H1 (cell line): ENCODE data around the gene PLPP7. TPM values are rescaled to one million over a fixed set of nuclear protein-coding genes. Genes with fewer than 3 reads are reported as not detected.

Experiments used
- polyA plus RNA-seq, 7 experiments: library from polyadenylated mRNA; depleted of rRNA in 3 of 7; stranded (reverse) in 5 of 7; unstranded in 2 of 7; fragments of >200 nt in 5 of 7; fragments of 200-250 nt in 2 of 7; gene quantifications; 1 replicate in 5 of 7; 2 replicates in 1 of 7; 4 replicates in 1 of 7; pipeline versions ENCODE4 v1.2.1 to v1.2.3, GENCODE V29; 2011 to 2013; ENCODE audit warnings: missing spikeins in 2 of 7, mixed read lengths in 2 of 7
- total RNA-seq: library from RNA; stranded (reverse); fragmentation: NEBNext Ultra II Directional; extraction: Animal tissue kit (Norgen Biotek cat#: 25700); gene quantifications from 2 replicates; pipeline ENCODE4 v1.2.1, GENCODE V29; 2021
- TF ChIP-seq, protein P1 (sequence below): IDR thresholded peaks from 2 replicates; pipeline ENCODE4 v1.6.1; 2012; ENCODE audit warnings: inconsistent platforms

The PLPP7 gene
- total and polyA plus RNA-seq, 2 of the 8 experiments (the other 6 are each of a cell fraction or from before 2014, with no cell fraction given) = 3.4 to 3.9 TPM

DNA sequence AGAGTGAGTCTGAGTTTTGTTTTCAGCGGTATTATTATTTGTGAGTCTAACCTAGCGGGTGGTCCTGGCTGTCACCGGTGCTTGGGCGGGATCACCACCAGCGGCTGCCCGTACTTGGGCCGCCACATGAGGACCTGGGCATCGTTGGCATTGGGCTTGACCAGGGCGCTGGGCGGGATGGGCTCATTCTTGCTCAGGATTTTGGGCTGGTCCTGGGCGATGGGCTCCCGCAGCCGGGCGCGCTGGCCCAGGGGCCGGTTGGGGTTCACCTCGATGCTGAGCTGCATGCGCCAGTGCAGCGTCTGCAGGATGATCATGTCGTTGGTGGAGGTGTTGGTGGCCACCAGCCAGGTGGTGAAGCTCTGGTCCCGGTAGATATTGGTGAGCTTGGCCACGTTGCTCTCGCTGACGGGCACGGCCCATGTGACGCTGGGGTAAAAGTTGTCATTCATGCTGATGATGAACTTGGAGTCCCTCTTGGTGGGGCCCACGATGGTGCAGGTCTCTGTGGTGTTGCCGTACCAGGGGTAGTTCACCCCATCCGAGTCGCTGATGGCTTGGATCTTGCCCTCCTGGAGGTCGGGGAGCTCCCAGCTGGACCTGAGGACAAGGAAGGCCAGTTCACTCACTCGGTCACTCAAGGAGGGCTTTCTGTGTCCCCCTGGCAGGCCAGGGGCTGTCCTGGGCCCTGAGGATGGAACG, 28.6 kb upstream of the PLPP7 start (continued):
- TF ChIP-seq, protein P1, sequence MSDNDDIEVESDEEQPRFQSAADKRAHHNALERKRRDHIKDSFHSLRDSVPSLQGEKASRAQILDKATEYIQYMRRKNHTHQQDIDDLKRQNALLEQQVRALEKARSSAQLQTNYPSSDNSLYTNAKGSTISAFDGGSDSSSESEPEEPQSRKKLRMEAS = no peak
- TF ChIP-seq, all 59 proteins: peak for 0
